HG03139 (cell line): ENCODE measurements around the gene PSEN1.

Experiments
- ATAC-seq: cut with Tn5 transposase; IDR thresholded peaks from one replicate; pipeline ENCODE4 v1.9.1; 2021; ENCODE audit not compliant: unreplicated experiment

PSEN1 gene

GRCh38 chr14:73266317-73266716 is 130.0 kb downstream of the PSEN1 start:
- no peak for ATAC-seq

- no peak for ATAC-seq
These were observed 131.2 kb downstream of the PSEN1 start for GRCh38 chr14:73267474-73267873.

GRCh38 chr14:73269729-73270531 is 133.6 kb downstream of the PSEN1 start:
- ATAC-seq, result peak; percentile 63

GRCh38 chr14:73272393-73272792 is 136.1 kb downstream of the PSEN1 start:
- no peak for ATAC-seq
